ENCODE results near the gene STAC2.

STAC2 gene

DNA sequence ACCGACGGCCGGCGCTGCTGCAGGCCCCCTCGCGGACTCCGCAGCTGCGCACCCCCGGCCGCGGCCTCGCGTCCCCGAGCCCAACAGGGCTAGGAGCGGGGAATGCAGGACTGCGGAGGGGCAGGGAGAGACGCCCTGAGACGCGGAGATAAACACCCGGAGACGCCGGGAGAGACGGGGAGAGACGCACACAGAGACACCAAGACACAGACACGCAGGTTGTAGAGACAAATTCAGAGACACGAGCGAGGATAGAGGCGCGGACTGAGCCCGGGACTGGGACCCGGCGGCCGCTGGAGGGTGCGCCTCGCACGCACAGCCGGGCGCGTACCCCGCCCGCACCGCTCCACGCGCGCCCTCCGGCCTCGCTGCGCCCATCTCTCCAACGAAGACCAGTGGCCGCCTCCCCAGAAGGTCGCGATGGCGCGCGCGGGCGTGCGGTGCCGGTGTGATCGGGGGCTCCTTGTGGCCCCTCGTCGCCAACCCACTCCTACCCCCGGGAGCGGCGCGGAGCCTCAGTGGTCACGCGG lies 902 bp downstream of the STAC2 start:
- no peak overlapping the region for H2AFZ ChIP-seq (ENCODE audit: low read length)
- no peaks in the 10 kb centered on the region for H3K4me1 ChIP-seq (ENCODE audit: low read length)
- H3K9me3 ChIP-seq (replicated peaks; ENCODE audit: insufficient read depth, low read length) = no peaks in the 10 kb centered on the region
- no peaks in the 10 kb centered on the region for H4K20me1 ChIP-seq (ENCODE audit: insufficient read depth, low read length)
- H3K4me3 ChIP-seq (ENCODE audit: low read length) = no peak overlapping the region
- no peaks in the 10 kb centered on the region for H3K36me3 ChIP-seq (replicated peaks; ENCODE audit: insufficient read depth, low read length)
- no peak for TF ChIP-seq EZH2 (optimal IDR thresholded peaks at IDR 0.05; ENCODE audit: low read depth, low read length)
- TF ChIP-seq EZH2phosphoT487 (IDR thresholded peaks at IDR 0.05; ENCODE audit: low read length) = no peak
- TF ChIP-seq, protein P1, sequence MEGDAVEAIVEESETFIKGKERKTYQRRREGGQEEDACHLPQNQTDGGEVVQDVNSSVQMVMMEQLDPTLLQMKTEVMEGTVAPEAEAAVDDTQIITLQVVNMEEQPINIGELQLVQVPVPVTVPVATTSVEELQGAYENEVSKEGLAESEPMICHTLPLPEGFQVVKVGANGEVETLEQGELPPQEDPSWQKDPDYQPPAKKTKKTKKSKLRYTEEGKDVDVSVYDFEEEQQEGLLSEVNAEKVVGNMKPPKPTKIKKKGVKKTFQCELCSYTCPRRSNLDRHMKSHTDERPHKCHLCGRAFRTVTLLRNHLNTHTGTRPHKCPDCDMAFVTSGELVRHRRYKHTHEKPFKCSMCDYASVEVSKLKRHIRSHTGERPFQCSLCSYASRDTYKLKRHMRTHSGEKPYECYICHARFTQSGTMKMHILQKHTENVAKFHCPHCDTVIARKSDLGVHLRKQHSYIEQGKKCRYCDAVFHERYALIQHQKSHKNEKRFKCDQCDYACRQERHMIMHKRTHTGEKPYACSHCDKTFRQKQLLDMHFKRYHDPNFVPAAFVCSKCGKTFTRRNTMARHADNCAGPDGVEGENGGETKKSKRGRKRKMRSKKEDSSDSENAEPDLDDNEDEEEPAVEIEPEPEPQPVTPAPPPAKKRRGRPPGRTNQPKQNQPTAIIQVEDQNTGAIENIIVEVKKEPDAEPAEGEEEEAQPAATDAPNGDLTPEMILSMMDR (IDR thresholded peaks at IDR 0.05; ENCODE audit: low read length) = no peak
- H3K4me2 ChIP-seq (ENCODE audit: low read depth, low read length) = no peak overlapping the region
- H3K79me2 ChIP-seq (ENCODE audit: low read length) = no peaks in the 10 kb centered on the region
- H3K9ac ChIP-seq (ENCODE audit: low read length) = no peak overlapping the region
- H3K27me3 ChIP-seq (replicated peaks; ENCODE audit: insufficient read depth, low read length) = peaks cover 42% of the 10 kb centered on the region
- no peak for DNase-seq
- no peaks in the 10 kb centered on the region for H3K9me2 ChIP-seq (replicated peaks; ENCODE audit: insufficient read depth, low read length)
- H3F3A ChIP-seq (ENCODE audit: insufficient read depth, low read length) = no peaks in the 10 kb centered on the region
- no peak overlapping the region for H3K27ac ChIP-seq (ENCODE audit: low read length)

DNA sequence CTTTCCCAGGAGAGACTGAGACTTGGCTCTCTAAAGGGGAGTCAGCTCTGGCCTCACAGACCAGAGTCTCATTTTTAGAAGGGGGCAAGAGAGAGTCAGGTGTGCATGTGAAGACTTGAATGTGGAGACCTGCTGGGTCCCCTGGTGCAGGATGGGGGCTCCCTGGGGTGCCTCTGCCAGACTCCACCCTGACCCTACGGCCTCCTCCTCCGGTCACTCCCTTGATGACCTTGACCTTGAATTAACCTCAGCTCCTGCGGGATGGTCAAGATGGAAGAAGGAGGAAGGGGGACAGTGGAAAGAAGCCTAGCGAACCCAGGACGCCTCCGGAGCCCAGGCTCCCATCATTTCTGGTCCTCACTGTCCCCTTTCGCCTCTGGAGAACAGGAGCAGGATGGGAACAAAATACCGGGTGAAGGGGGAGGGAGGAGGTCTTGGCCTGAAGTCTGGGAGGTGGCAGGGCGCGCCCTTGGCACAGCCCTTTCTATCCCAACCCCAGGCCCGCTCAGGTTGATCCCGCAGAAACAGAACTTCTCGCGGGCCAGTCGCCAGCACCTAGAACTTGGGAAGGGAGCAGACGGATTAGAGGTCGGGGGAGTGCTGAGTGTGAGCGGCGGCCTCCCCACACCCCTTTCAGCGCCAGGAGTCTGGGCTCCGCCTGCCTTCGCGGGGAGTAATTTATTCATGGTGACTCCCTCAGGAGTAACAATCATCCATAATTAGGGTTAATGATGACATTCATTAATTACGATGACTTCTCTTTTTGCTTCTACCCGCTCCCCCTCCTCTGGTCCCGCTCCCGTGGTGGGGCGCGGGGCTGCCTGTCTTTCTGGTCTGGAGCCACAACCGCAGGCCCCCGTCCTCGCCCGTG lies 1.6 kb downstream of the STAC2 start:
- no peak overlapping the region for H3K27ac ChIP-seq (ENCODE audit: low read length)
- no peaks in the 10 kb centered on the region for H3K79me2 ChIP-seq (ENCODE audit: low read length)
- H3K9ac ChIP-seq (ENCODE audit: low read length) = no peak overlapping the region
- H3K4me2 ChIP-seq (ENCODE audit: low read depth, low read length) = no peak overlapping the region
- no peaks in the 10 kb centered on the region for H3K9me3 ChIP-seq (replicated peaks; ENCODE audit: insufficient read depth, low read length)
- DNase-seq = no peak
- no peak overlapping the region for H3K4me3 ChIP-seq (ENCODE audit: low read length)
- H3K9me2 ChIP-seq (replicated peaks; ENCODE audit: insufficient read depth, low read length) = no peaks in the 10 kb centered on the region
- H3K27me3 ChIP-seq (replicated peaks; ENCODE audit: insufficient read depth, low read length) = peaks cover 43% of the 10 kb centered on the region
- H3K36me3 ChIP-seq (replicated peaks; ENCODE audit: insufficient read depth, low read length) = no peaks in the 10 kb centered on the region
- no peaks in the 10 kb centered on the region for H4K20me1 ChIP-seq (ENCODE audit: insufficient read depth, low read length)
- no peak overlapping the region for H2AFZ ChIP-seq (ENCODE audit: low read length)
- no peaks in the 10 kb centered on the region for H3K4me1 ChIP-seq (ENCODE audit: low read length)
- H3F3A ChIP-seq (ENCODE audit: insufficient read depth, low read length) = no peaks in the 10 kb centered on the region
- TF ChIP-seq EZH2phosphoT487 (IDR thresholded peaks at IDR 0.05; ENCODE audit: low read length) (no peak), EZH2 (optimal IDR thresholded peaks at IDR 0.05; ENCODE audit: low read depth, low read length) (no peak)
- TF ChIP-seq, protein P1 (IDR thresholded peaks at IDR 0.05; ENCODE audit: low read length) = no peak

DNA sequence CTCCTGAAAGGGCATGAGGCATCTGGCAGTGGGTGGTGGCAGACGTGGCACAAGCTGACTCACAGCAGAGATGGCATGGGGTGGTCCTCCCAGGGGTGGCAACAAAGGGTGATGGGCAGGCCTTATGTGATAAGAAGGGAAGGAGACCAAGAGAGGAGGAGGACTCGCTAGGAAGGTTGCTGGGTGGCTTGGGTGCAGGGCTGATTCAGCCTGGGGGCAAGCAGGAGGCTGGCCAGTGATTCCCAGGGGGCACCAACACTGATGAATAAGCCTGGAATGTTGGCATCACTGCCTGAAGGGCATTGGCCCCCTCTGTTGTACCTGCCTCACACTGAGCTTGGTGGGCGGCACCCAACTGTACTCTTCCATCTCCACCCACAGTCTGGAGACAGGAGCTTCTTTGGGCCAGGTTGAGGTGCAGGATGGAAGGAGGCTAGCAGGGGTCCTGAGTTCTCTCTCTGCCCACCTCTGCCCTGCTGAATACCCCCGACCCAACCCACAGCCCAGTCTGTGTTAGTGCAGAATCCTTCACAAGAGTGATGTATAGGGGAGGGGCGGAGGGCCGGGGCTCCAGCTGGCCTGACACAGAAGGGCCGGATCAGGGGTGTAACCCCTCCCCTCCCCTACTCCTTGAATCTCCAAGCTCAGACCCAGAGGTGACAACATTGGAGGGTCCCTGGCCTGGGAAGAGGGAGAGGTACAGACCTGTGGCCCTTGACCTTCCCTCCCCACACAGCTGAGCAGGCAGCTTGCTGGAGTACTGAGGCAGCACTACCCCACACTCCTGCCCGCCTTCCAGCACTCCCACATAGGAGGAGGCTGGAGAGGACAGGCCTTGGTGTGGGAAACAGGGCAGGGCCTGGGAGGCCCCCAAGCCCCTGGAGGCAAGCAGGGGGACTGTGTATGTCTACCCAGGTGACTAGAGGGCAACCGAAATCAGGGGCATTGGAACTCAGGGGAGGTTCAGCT lies 2.6 kb downstream of the STAC2 start:
- Histone ChIP-seq H3K4me1 (ENCODE audit: low read length) (no peaks in the 10 kb centered on the region), H3F3A (ENCODE audit: insufficient read depth, low read length) (no peaks in the 10 kb centered on the region), H3K36me3 (replicated peaks; ENCODE audit: insufficient read depth, low read length) (no peaks in the 10 kb centered on the region), H3K27ac (ENCODE audit: low read length) (no peak overlapping the region), H3K9me3 (replicated peaks; ENCODE audit: insufficient read depth, low read length) (no peaks in the 10 kb centered on the region), H3K4me2 (ENCODE audit: low read depth, low read length) (no peak overlapping the region), H3K4me3 (ENCODE audit: low read length) (no peak overlapping the region), H3K79me2 (ENCODE audit: low read length) (no peaks in the 10 kb centered on the region), H3K27me3 (replicated peaks; ENCODE audit: insufficient read depth, low read length) (peaks cover 53% of the 10 kb centered on the region), H3K9me2 (replicated peaks; ENCODE audit: insufficient read depth, low read length) (no peaks in the 10 kb centered on the region), H4K20me1 (ENCODE audit: insufficient read depth, low read length) (no peaks in the 10 kb centered on the region), H3K9ac (ENCODE audit: low read length) (no peak overlapping the region), H2AFZ (ENCODE audit: low read length) (no peak overlapping the region)
- no peak for DNase-seq
- TF ChIP-seq EZH2 (optimal IDR thresholded peaks at IDR 0.05; ENCODE audit: low read depth, low read length) (no peak), EZH2phosphoT487 (IDR thresholded peaks at IDR 0.05; ENCODE audit: low read length) (no peak)
- TF ChIP-seq, protein P1 (IDR thresholded peaks at IDR 0.05; ENCODE audit: low read length) = no peak

Data from MM.1S (cell line).